Retinal pigment epithelial cell (primary cell): ENCODE measurements around the gene PPCDC.
A peak's percentile ranks its signal among the peaks of the same experiment; 100 is the strongest.

ENCODE experiments used
- DNase-seq: peaks from one replicate; pipeline ENCODE4 v3.0.0-alpha.2; 2010; ENCODE audit warnings: low read depth
- H3K4me3 ChIP-seq: 2 replicates; pipeline ENCODE4 v1.5.1; 2011; ENCODE audit warnings: mild to moderate bottlenecking, low read length, control low read depth, moderate library complexity
- CTCF ChIP-seq: conservative IDR thresholded peaks from 2 replicates; pipeline ENCODE4 v1.5.1; 2011; ENCODE audit warnings: low read depth, low read length, control low read depth, inconsistent platforms

The PPCDC gene

GRCh38 chr15:75043509-75044257, 20.3 kb downstream of the PPCDC start:
- H3K4me3 ChIP-seq: no peak overlapping the region
- DNase-seq: peak; percentile 71
- peak; percentile 48 for TF ChIP-seq CTCF

DNA sequence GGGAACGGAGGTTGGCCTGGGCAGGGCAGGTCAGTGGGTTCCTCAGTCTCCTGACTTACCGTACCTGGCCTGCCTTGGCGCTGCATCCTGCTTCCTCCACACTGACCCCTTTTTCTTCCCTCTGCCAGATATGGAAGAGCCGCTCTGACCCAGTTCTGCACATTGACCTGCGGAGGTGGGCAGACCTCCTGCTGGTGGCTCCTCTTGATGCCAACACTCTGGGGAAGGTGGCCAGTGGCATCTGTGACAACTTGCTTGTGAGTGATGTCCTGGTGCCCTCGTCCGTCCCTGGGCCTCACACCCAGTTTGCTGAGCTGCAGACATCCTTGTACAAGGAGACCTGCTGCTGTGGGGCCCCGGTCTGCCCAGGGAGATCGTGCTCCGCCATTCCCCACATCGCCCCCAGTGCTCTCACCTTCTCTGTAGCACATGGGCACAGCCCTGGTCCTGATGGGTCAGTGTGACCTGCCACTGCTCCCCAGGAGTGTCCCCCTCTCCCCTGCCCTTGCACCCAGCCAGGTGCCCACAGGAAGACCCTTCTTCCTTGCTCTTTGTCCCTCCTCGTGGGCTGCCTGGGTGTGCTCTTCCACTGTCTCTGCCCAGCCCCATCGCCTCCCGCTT, 21.0 kb downstream of the PPCDC start:
- no peak overlapping the region for H3K4me3 ChIP-seq
- TF ChIP-seq CTCF: no peak
- DNase-seq: no peak

DNA sequence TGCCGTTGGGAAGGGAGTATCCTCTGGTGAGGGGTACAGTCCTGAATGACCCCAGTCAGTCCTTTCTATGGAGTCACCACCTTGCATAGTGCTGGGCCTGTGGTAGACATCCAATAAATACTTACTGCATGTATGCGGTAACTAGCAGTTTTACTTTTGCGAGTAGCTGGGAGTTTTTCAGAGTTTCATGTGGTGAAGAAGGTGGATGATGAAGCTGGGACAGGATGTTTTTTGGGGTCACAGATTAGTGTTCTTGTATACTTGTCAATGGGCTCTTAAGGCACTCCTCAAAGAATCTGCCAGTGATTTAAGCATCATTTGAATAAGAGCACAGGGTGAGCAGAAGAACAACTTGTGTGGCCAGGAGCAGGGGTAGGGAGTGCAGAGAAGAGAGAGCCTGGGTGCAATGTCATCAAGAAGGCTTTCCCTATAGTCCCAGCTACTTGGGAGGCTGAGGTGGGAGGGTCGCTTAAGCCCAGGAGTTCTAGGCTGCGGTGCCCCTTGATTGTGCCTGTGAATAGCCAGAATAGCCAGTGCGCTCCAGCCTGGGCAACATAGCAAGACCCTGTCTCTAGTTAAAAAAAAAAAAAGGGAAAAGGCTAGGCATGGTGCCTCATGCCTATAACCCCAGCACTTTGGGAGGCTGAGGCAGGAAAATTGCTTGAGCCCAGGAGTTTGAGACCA, 22.1 kb downstream of the PPCDC start:
- no peak for TF ChIP-seq CTCF
- no peak for DNase-seq
- H3K4me3 ChIP-seq: no peak overlapping the region

DNA sequence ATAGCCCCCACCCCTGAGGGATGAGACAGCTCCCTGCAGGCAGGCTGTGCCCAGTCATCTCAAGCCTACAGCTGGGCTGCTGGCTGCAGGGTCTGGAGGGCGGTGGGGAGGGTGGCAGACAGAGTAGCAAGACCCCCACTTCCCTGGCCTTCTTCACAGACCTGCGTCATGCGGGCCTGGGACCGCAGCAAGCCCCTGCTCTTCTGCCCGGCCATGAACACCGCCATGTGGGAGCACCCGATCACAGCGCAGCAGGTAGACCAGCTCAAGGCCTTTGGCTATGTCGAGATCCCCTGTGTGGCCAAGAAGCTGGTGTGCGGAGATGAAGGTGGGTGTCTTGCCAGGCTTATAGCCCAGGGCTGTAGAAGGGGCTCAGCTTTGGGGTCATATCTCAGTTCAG, 25.0 kb downstream of the PPCDC start:
- no peak overlapping the region for H3K4me3 ChIP-seq
- DNase-seq: no peak
- TF ChIP-seq CTCF: no peak

DNA sequence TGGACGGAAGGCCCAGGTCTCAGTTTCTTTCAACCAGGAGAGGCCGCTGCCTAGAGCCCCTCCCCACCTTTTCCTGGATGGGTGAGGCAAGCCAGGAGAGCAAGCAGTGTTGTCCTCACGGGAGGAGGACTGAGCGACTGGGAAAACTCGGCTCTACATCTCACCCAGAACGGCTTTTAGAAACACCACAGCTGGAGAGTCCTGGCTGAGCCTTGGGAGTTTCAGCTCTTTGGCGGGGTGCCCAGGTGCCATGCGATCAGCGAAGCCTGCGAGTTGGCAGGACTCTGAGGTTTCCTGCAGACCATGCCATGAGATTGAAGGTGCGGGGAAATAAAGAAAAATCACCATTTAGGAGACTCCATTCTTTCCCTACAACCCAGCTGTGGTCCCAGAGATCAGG, 26.0 kb downstream of the PPCDC start:
- peak; percentile 44 for DNase-seq
- TF ChIP-seq CTCF: no peak
- H3K4me3 ChIP-seq: no peak overlapping the region

DNA sequence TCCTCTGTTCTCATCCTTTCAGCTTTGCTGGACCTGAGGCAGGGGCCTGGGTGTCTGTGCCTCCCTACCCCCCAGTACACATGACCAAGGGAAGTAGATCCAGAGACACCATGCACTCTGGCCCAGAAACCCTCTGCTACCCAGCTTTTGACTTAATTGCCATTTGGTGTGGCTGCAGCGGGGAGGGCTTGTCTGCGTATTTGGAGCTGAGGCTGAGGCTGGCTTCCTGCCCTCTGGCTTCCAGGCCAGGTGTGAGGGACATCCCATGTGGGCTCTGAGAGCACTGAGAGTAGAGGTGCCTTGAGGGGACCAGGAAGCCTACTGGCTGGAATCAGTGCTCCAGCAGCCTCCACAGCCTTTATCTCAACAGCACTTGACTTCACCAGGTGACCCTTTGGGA, 26.9 kb downstream of the PPCDC start:
- no peak for TF ChIP-seq CTCF
- no peak for DNase-seq
- no peak overlapping the region for H3K4me3 ChIP-seq
